ENCODE results near the gene GPS1.

GPS1 gene

GRCh38 chr17:82080789-82081464 is 29.2 kb downstream of the GPS1 start:
- no peak for DNase-seq (ENCODE audit: extremely low read depth, low read depth)
- TF ChIP-seq, protein P1, sequence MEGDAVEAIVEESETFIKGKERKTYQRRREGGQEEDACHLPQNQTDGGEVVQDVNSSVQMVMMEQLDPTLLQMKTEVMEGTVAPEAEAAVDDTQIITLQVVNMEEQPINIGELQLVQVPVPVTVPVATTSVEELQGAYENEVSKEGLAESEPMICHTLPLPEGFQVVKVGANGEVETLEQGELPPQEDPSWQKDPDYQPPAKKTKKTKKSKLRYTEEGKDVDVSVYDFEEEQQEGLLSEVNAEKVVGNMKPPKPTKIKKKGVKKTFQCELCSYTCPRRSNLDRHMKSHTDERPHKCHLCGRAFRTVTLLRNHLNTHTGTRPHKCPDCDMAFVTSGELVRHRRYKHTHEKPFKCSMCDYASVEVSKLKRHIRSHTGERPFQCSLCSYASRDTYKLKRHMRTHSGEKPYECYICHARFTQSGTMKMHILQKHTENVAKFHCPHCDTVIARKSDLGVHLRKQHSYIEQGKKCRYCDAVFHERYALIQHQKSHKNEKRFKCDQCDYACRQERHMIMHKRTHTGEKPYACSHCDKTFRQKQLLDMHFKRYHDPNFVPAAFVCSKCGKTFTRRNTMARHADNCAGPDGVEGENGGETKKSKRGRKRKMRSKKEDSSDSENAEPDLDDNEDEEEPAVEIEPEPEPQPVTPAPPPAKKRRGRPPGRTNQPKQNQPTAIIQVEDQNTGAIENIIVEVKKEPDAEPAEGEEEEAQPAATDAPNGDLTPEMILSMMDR (IDR thresholded peaks at IDR 0.05; ENCODE audit: low read depth, low read length, missing control alignments): no peak
- H3K4me3 ChIP-seq (replicated peaks; ENCODE audit: low read depth, low read length): no peak overlapping the region

- DNase-seq (ENCODE audit: extremely low read depth, low read depth): no peak
- TF ChIP-seq, protein P1 (IDR thresholded peaks at IDR 0.05; ENCODE audit: low read depth, low read length, missing control alignments): no peak
- no peak overlapping the region for H3K4me3 ChIP-seq (replicated peaks; ENCODE audit: low read depth, low read length)
Measured at GRCh38 chr17:82081546-82081945, 29.8 kb downstream of the GPS1 start.

DNA sequence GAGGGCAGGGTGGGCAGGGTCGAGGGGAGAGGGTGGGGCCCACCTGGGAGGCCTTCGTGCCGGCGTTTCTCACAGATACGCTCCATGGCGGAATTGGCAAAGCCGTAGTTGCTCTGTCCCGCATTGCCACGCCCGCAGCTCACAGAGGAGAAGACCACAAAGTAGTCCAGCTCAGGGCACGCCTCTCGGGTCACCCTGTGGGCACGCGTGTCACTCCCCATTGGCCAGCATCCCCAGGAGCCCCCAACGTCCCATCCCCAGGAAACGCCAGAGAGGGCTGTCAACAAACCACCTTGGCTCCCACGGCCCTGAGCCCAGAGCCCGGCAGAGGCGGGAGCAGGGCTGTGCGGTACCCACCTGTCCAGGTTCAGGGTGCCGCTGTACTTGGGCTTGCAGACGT is 30.3 kb downstream of the GPS1 start:
- no peak for DNase-seq (ENCODE audit: extremely low read depth, low read depth)
- H3K4me3 ChIP-seq (replicated peaks; ENCODE audit: low read depth, low read length): no peak overlapping the region
- TF ChIP-seq, protein P1 (IDR thresholded peaks at IDR 0.05; ENCODE audit: low read depth, low read length, missing control alignments): no peak

GRCh38 chr17:82082456-82082855 is 30.8 kb downstream of the GPS1 start:
- TF ChIP-seq, protein P1 (IDR thresholded peaks at IDR 0.05; ENCODE audit: low read depth, low read length, missing control alignments): no peak
- H3K4me3 ChIP-seq (replicated peaks; ENCODE audit: low read depth, low read length): no peak overlapping the region
- no peak for DNase-seq (ENCODE audit: extremely low read depth, low read depth)

DNA sequence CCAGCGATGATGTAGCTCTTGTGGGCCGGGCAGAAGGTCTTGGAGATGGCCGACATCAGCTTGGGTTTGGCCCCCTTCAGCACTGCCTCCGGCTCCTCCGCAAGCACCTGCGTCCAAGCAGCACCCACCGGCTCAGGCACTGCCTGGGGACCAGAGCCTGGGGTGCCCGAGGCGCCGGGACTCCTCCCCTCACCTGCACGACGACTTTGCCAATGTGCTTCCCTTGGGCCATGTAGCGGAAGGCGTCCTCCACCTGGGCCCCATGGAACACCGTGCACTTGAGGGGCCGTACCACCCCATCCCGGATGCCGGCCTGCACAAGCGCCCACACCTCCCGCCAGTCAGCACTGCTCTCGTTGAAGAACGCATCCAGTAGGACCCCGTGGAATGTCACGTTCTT is 31.3 kb downstream of the GPS1 start:
- H3K4me3 ChIP-seq (replicated peaks; ENCODE audit: low read depth, low read length): no peak overlapping the region
- DNase-seq (ENCODE audit: extremely low read depth, low read depth): no peak
- TF ChIP-seq, protein P1 (IDR thresholded peaks at IDR 0.05; ENCODE audit: low read depth, low read length, missing control alignments): no peak

- no peak overlapping the region for H3K4me3 ChIP-seq (replicated peaks; ENCODE audit: low read depth, low read length)
- TF ChIP-seq, protein P1 (IDR thresholded peaks at IDR 0.05; ENCODE audit: low read depth, low read length, missing control alignments): no peak
- DNase-seq (ENCODE audit: extremely low read depth, low read depth): no peak
Measured at GRCh38 chr17:82083533-82084359, 32.0 kb downstream of the GPS1 start.

Measured in HFF-Myc (cell line).